ENCODE results near the gene LMO1. TPM values are rescaled to one million over a fixed set of nuclear protein-coding genes. Genes with fewer than 3 reads are reported as not detected.

The LMO1 gene
- total RNA-seq, 1 donor from 2014 or later = 3.6 TPM

DNA sequence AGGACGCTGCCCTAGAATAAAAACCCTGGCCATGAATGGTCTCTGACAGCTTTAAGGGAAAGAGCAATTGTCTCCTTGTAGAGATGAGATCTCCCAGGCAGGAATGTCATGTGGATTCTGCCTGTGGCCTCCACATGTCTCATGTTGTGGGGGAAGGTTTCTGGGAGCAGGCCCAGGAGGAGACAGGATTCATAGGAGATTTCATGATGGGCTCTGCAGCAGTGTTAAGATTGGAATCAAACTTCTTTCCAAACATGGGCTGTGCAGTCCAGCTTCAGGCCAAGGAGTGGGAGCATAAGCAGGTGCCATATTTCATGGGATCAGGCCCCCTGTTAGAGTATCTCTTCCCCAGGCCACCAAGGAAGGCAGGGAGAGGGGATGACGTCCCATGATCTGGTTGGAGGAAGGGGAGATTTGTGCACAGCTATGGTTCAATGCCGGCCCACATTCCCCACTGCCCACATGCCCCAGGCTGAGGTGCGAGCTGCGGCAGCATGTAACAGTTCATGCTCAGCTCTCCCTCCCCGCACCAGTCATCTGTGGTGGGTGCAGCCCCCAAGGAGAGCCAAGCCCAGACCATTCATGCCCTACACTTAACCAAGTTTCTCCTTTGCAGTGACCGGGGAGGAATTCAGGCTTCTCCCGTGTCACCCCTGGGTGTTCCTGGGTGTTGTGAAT lies 42.5 kb downstream of the LMO1 start:
- ATAC-seq = no peak
- no peak for DNase-seq (ENCODE audit: missing footprints)
- intact Hi-C loops (cut with DNase I) = loop anchor here (10.0 kb wide), 1 partner anchor 94 kb away; no protein-coding TSS in a partner anchor

DNA sequence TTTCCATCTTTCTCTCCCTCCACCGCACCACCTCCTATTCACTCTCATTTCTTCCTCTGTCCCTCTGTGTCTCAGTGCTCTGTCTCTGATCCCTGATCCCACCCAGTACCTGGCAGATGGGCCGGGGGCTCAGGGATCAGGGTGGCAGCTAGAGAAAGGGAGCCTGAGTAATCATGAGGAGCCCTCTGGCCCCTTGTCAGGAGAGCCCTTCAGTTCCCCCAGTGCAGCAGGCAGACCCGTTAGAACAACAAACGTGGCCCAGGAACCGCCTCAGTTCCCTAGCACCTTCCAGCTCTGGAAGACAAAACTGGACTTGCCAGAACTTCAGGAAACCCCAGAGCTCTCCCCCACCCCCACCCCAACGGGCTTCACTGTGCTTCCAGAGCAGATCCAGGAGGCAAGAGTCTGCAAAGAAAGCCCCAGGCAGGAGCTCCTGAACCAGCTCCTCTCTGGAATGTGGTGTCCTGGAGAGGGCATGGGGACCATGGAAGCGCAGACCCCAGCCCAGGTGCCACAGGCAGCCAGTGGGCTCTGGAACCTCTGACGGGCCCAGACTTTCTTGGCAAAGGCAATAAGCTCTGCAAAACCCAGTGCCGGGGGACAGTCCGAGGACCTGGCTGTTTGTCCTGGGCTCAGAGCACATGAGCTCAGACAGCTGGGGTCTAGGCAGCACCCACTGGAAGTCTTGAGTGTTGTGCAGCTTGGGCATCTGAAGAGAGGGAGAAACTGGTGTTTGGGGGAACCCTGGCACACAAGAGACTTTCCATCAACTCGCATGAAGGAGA lies 43.2 kb downstream of the LMO1 start:
- DNase-seq (ENCODE audit: missing footprints) = no peak
- intact Hi-C loops (cut with DNase I) = loop anchor here (10.0 kb wide), 1 partner anchor 94 kb away; no protein-coding TSS in a partner anchor
- ATAC-seq = no peak

DNA sequence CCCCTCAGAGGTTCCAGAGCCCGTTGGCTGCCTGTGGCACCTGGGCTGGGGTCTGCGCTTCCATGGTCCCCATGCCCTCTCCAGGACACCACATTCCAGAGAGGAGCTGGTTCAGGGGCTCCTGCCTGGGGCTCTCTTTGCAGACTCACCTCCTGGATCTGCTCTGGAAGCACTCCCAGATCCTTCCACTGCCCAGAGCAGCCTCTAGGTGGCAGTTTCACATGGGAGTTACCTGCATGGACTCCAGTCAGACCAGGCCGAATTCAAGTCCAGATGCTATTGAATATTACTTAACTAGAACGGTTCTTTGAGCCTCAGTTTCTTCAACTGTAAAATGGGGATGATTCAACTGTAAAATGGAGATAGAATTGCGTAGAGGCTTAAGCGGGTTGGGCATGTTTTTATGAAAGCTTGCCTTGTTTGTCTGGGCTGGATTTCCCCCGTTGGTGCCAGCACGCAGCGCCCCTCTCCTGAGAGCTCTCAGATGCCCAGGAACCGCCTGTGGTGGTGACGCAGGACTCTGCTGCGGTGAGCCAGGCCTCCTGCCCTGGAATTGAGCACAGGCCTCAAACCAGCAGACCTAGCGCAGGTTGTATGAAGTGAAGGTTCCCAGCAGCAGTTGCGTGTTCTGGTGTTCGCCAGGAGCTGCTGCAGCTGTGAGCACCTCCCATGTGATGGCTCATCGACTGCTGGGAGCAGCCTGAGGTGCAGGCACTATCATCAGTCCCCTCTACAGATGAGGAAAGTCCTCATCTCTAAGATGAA lies 44.2 kb downstream of the LMO1 start:
- DNase-seq (ENCODE audit: missing footprints) (no peak), ATAC-seq (no peak)
- intact Hi-C loops (cut with DNase I) = loop anchor here (10.0 kb wide), 1 partner anchor 95 kb away; no protein-coding TSS in a partner anchor

DNA sequence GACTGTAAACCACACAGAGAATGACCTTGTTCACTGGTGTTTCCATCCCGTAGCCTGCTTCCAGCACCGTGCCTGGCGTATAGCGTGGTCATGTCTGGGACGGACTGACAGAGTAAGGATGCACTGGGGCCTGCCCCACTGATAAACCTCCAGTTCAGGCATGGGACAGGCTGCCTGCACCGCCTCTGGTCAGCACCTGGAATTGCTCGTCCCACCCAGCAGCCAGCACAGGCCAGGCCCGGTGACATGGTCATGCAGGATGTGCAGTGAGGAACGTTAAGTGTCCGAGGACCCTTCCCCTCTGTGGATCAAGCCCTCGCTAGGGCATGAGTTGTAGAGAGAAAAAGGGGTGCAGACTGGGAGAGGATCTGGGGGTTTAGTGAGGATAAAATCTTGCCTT lies 44.8 kb downstream of the LMO1 start:
- intact Hi-C loops (cut with DNase I) = no loop called here
- no peak for ATAC-seq

DNA sequence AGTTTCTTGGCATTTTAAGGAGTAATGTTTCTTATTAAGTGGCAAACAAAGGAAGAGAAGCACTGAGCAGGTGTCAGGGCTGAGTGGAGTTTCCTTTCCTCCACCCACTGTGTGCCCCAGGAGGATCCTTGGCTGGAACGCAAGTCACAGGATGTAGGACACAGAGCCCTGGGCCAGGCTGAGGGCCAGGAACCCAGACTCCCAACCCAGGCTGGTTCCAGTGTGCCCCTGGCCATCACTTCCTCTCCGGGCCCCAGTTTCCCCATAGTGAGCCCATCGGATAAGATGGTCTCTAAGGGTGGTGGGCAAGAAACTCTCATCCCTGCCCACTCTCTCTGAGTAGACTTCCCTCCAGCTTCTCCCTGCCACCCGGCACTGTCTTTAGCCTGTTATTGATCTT lies 45.3 kb downstream of the LMO1 start:
- DNase-seq (ENCODE audit: missing footprints) (no peak), ATAC-seq (no peak)
- intact Hi-C loops (cut with DNase I) = no loop called here

More for the DNA sequence above, 44.8 kb downstream of the LMO1 start:
- DNase-seq (ENCODE audit: missing footprints) = no peak

DNA sequence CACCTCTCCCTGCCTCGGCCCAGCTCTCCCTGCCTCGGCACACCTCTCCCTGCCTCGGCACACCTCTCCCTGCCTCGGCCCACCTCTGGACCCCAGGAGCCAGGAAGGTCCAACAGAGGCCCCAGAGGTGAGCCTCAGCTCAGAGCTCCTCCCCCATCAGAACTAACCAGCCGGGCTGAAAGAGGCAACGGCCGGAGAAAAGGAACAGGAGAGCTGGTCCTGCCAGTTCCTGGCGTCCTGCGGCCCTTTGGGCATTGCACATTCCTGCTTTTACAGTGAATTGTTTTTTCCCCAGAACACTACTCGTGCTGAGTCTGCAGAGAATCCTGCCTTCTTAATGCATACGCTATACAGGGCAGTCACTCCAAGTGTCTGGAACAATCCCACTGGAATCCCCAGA lies 45.8 kb downstream of the LMO1 start:
- ATAC-seq (no peak), DNase-seq (ENCODE audit: missing footprints) (no peak)
- intact Hi-C loops (cut with DNase I) = no loop called here

DNA sequence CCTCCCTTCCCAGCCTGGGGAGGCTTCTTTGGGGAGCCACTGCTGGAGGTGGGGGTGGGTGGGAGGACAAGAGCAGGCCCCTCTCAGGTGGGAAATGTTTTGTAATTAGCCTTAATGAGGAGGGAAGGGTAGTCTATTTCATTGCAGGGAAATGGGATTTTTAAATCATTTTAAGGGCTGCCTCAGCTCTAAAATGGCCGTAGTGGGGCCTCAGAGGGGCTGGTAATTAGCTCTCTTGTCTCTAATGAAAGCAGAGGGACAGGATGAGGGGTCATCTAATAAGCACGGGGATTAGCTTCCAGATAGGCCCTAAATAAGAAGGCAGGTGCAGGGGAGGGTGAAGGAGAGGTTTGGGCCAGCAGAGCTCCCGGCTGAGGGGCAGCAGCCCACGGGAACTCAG lies 46.5 kb downstream of the LMO1 start:
- intact Hi-C loops (cut with DNase I) = no loop called here
- no peak for DNase-seq (ENCODE audit: missing footprints)
- no peak for ATAC-seq

DNA sequence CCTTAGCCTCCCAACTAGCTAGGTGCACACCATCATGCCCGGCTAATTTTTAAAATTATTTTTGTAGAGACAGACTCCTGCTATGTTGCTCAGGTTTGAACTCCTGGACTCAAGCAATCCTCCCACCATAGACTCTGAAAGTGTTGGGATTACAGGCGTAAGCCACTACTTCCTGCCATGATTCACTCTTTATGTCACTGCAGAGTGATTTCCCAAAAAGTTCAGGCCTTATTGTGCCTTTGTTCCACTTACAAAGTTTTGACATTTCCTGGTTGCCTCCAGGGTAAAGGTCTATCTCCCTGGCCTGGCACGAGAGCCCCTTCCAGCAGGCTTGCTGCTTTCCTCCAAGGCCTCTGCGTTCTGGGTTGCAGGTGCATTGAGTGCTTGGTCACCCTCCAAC lies 50.3 kb downstream of the LMO1 start:
- ATAC-seq (no peak), DNase-seq (ENCODE audit: missing footprints) (no peak)
- intact Hi-C loops (cut with DNase I) = no loop called here

DNA sequence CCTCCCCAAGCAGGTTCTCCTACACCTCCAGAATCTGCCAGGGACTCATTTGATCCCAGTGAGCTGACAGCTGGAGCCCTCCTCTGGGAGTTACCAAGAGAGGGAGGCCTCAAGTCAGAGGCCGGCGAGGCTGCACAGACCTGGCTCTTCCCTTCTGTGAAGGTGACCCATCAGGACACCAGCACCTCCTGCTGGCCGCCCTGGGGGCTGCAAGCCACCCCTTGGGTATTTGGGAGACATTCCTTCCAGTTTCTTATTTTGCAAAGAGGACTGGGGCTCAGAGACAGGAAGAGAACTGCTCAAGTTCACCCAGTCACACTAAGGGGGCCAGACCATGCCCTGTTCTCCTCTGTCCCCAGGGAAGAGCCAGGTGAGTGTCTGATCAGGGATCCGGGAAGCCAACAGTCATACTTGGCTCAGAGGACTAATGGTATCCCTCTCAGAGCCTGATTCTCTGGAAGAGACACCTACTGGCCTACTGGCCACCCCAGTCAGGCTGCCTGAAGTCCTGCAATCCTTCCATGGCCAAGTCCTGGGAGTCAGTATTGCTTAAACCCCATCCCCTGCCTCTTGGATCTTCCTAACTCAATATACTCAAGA lies 54.4 kb downstream of the LMO1 start:
- intact Hi-C loops (cut with DNase I) = no loop called here
- no peak for ATAC-seq
- DNase-seq (ENCODE audit: missing footprints) = no peak

DNA sequence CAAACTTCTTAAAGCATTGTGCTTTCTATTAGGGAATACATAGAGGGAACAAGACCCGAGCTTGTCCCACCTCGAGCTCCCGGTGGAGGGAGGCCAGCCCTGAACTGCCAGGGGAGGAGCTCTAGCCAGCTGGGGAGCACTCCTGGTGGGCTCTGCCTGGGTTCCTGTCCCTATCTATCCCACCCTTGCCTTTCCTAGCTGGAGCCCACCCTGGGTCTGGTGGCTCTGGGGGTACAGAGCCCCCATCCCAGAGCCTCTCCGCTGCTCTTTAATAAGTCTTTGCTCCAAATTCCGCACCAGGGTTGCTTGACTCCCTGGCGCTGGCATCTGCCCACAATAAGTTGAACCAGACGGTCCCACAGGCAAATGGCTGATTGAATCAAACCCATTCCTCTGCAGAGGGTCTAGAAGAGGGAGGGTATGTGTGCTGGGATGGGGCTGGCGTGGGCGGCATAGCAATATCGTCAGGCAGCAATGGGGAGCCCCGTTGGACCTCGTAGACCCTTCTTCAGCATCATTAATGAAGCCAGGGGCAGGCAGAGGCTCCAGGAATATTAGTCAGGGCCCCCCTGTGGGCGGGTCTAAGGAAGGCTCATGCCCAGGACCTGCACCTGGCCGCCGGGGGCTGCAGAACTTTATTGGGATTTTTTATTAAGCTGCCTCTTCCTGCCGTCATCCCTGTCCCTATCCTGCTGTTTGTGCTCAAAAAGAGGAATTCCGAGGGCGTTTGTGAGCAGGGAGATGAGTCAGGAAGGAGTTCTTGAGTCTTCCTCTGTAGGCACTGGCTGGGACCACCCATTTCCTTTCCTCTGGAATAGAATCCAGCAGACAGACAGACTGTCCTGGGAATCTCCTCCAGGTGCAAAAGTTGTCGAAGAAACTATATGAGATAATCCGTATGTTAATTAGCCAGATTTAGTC lies 56.3 kb downstream of the LMO1 start:
- intact Hi-C loops (cut with DNase I) = no loop called here
- ATAC-seq (no peak), DNase-seq (ENCODE audit: missing footprints) (no peak)

DNA sequence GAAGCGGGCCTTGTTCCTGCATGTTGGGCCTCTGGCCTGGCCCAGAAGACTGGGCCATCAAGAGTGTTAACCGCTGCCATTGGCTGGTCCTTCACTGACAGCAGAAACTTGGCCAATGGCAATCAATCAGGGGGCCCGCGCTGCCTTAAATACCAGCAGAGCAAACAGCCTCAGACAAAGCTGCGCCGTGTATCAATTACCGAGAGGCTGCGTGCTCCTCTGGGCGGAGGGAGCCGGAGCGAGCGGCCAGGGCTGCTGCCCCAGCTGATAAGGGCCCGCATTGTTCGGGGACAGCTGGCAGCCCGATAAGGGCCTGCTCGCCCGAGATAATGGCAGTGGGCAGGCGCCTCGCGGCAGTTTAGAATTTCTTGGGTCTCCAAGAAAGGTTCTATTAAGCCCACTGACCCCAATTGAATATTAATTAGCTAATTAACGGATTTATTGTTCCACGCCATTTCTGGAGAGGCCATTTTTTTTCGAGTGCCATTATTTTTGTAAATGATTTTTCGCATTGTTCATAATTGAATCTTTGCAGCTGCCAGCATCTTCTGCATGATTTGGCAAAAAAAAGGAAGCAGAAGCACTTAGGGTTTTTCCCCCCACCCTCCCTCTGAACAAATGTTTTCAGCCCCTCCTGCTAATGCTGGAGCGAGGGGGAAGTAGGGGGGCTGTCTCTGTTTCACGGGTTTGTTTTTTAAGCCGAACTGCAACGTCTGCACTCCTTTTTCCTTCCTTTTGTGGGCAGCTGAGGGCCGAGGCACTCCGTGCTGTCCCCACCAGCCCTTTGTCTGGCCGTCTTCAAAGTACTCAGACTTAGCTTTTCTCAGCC lies 57.2 kb downstream of the LMO1 start:
- peak; percentile 75 for ATAC-seq
- peak; percentile 84 for DNase-seq (ENCODE audit: missing footprints)
- intact Hi-C loops (cut with DNase I) = no loop called here

DNA sequence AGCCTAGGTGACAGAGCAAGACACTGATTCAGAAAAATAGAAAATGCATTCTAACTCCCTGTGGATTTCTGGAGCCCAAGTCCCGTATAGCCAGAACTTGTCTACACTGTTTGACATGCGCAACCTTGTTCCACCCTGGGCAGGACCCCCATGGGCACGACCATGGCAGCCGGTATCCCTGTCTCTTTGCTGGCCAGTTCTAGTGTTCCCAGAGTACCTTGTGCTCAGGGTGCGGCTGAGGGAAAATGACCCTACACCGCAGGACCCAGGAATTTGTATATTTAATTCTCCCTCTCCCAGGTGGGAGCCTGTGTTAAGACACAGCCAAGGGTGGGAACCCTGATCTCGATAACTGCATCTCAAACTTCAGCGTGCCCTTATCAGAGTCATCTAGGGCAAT lies 58.1 kb downstream of the LMO1 start:
- ATAC-seq (no peak), DNase-seq (ENCODE audit: missing footprints) (no peak)
- intact Hi-C loops (cut with DNase I) = no loop called here

DNA sequence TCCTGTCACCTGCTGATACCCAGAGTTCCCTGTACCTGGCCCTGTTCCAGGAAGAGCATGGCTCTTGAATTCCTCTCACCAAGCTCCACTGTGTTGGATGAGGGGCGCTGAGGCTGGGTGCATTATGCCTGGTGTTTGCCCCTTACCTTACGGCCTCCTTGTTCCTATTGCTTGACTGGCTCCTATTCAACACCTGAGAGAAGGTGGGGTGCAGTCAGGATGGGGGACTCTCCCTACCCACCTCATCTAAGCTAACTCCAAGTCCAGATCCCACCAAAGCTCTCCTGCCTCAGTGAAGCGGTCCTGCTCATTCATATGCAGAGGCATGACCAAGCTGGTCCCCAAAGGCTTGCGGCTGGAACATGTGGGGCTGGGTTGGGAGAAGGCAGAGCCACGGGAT lies 59.1 kb downstream of the LMO1 start:
- ATAC-seq (no peak), DNase-seq (ENCODE audit: missing footprints) (no peak)
- intact Hi-C loops (cut with DNase I) = no loop called here

DNA sequence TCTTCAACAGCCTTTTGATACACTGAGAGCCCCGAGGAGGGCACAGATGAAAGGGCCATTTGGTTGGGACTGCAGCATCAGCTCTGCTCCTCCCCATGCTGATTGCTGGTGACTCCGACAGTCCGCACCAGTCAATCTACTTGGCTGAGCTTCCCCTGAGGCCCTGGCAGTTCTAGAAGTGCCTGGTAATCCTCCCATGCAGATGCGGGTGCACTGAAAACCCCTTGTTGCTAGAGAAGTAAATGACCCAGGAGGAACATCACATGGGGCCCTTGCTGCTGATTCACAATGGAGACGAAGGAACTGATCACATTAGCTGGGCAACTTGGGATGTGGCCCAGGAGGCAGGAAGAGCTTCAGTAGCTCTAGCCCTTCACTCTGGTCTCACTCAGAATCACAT lies 59.7 kb downstream of the LMO1 start:
- DNase-seq (ENCODE audit: missing footprints) (no peak), ATAC-seq (no peak)
- intact Hi-C loops (cut with DNase I) = no loop called here

DNA sequence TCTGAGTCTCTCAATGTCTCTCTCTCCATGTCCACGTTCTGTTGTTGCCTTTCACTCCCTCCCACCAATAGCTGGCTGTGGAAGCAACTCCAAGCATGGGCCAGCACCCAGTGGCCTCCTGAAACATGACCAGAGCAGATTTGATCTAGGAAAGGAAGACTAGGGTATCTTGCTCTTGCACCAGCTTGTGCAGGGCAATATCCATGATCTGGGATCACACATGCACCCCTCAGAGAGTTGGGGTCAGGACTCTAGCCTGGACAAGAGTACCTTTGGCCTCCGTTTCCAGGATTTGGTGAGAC lies 60.3 kb downstream of the LMO1 start:
- ATAC-seq (no peak), DNase-seq (ENCODE audit: missing footprints) (no peak)
- intact Hi-C loops (cut with DNase I) = no loop called here

DNA sequence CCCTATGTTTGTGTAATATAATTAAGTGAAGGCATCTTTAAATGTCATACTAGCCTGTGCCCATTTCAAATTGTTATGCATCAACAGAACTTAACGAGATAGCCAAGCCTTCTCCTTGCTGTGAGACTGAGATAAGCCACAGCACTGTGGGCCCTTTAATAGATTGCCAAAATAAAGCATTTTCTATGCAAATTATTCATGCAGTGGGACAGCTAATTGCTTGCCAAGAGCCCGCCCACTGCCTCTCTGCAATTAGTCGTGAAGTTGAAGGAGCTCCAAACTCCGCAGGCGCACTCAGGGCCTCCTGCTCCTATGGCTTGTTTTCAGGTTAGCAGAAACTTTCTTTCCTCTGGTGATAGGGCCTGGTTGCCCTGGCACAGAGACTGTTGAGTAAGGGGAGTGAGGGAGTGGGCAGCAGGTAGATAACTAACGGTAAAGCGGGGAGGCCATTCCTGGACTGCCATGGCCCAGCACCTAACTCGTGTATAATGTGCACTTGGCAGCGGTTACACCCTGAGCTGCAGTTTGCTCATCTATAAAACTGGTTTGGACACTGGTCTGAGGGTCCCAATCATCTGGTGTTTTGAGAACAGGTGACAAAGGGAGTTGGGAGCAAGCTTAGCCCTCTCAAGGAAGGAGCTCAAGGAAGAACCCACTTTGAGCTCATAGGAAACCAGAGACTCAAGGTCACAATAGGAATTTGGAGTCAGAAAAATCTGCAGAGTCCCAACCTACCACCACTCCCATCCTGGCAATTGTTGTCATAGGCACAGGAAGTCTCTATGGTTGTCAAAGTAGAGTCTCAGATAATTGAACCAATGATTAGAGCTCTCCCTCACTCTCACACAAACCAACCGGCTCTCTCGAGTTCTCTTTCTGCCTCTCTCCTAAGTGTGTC lies 60.9 kb downstream of the LMO1 start:
- ATAC-seq (no peak), DNase-seq (ENCODE audit: missing footprints) (no peak)
- intact Hi-C loops (cut with DNase I) = no loop called here
